22Rv1 (cell line): ENCODE measurements around the gene ZBTB1.

Source experiments
- ZFX ChIP-seq: fragments of 450-650 bp; IDR thresholded peaks from 2 replicates; pipeline ENCODE4 v1.6.1; 2017; ENCODE audit warnings: antibody characterized with exemption, borderline replicate concordance
- TF ChIP-seq, protein P1 (sequence below): fragments of 450-650 bp; IDR thresholded peaks from 2 replicates; pipeline ENCODE4 v1.5.1; 2017; ENCODE audit warnings: mild to moderate bottlenecking

DNA sequence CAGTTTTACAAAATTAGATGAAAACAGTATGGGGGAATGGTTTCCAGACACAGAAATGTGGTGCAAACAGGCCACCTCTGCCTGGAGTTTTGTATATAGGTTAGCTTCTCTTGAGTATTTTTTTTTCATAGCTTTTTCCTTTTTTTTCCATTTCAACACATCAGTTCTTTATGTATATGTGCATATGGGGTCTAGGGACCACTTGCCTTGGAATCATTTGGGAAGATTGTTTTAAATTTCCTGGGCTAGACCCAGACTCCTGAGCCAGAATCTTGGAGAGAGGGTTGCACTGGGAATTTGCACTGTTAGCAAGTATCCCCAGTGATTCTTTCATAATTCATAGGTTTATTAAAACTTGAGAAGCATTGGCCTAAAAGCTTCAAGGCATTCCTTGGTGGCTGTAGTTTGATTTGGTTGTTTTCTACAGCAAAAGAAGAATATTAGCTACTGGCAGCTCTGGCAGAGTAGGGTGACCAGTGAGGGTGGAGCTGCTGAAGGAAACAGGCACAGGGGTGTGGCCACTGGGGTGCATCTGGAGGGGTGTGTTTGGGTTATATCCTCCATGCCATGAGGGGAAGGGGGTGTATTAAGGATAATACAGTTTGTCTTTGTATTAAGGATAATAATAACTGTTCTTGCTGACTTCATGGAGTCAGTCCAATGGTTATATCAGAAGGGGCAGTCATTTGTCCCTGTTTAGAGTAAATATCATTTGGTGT, 68.0 kb downstream of the ZBTB1 start:
- TF ChIP-seq, protein P1, sequence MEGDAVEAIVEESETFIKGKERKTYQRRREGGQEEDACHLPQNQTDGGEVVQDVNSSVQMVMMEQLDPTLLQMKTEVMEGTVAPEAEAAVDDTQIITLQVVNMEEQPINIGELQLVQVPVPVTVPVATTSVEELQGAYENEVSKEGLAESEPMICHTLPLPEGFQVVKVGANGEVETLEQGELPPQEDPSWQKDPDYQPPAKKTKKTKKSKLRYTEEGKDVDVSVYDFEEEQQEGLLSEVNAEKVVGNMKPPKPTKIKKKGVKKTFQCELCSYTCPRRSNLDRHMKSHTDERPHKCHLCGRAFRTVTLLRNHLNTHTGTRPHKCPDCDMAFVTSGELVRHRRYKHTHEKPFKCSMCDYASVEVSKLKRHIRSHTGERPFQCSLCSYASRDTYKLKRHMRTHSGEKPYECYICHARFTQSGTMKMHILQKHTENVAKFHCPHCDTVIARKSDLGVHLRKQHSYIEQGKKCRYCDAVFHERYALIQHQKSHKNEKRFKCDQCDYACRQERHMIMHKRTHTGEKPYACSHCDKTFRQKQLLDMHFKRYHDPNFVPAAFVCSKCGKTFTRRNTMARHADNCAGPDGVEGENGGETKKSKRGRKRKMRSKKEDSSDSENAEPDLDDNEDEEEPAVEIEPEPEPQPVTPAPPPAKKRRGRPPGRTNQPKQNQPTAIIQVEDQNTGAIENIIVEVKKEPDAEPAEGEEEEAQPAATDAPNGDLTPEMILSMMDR: no peak
- no peak for TF ChIP-seq ZFX
